GM18951 (cell line): ENCODE data around the gene COL1A2.

ENCODE experiments used
- POLR2A ChIP-seq: IDR thresholded peaks from 4 replicates; pipeline ENCODE4 v1.6.1; 2011; ENCODE audit warnings: mild to moderate bottlenecking; ENCODE audit not compliant: insufficient read length, insufficient read depth; ENCODE audit errors: extremely low read depth
- in situ Hi-C: fragments of 300-500 bp; cut with MboI; formaldehyde crosslinking; loops from one replicate; pipeline ENCODE4 v1.12.0; 2022; ENCODE audit warnings: low sequenced_read_pairs, mixed read lengths, inconsistent platforms; ENCODE audit not compliant: unreplicated experiment

COL1A2 gene

GRCh38 chr7:94422136-94422535 is 27.4 kb downstream of the COL1A2 start:
- in situ Hi-C loops, result no loop called here
- no peak for TF ChIP-seq POLR2A

DNA sequence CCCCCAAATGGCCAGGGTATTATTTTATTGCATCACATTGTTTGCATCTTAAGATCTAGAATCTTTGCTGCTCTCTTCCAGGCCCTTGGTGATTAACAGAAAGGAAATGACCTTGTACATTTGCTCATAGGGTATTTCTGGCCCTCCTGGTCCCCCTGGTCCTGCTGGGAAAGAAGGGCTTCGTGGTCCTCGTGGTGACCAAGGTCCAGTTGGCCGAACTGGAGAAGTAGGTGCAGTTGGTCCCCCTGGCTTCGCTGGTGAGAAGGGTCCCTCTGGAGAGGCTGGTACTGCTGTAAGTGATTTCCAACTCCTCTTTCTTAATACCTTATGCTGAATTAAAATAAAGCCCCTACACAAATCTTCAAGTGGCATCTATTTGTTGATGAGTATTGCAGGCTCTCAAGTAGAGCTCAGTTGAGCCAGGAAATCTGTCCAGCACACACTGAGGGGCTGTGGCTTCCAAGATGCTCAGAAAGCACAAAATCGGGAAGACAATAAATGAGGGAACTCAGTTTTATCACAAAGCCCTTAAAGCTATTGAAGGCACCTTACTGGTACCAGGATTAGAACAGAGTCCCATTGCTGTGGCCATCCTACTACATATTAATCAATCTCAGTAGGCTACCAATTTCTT is 28.2 kb downstream of the COL1A2 start:
- no peak for TF ChIP-seq POLR2A
- in situ Hi-C loops, result no loop called here

DNA sequence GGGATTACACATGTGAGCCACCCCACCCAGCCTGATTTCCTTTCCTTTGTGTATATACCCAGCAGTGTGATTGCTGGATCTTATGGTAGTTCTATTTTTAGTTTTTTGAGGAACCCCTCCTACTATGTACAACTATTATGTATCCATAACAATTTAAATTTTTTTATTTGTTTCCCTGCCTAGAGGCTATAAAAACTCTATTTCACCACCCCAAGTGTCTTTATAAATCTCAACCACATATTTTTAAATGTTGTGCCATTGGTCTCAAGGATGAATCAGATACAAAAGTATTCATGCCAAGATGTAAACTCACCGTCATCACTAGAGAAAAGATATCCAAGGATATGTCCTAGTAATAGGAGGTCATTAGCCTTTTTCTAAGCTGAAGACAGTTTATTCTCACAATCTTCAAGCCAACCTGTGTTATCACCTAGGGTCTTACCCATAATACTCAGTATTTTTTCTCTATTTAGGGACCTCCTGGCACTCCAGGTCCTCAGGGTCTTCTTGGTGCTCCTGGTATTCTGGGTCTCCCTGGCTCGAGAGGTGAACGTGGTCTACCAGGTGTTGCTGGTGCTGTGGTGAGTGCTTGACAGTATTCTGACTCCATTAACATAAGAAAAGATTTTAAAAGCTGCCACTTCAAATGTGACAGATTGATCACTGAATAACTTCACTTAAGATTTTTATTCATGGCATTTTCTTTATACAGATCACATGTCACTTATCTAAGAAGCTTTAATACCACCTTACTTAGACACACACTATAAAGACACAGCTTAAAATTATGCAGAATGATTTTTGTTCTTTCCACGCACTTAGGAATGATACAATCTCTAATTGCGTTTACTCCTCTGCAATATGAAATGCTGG is 29.4 kb downstream of the COL1A2 start:
- TF ChIP-seq POLR2A, result no peak
- in situ Hi-C loops, result no loop called here

DNA sequence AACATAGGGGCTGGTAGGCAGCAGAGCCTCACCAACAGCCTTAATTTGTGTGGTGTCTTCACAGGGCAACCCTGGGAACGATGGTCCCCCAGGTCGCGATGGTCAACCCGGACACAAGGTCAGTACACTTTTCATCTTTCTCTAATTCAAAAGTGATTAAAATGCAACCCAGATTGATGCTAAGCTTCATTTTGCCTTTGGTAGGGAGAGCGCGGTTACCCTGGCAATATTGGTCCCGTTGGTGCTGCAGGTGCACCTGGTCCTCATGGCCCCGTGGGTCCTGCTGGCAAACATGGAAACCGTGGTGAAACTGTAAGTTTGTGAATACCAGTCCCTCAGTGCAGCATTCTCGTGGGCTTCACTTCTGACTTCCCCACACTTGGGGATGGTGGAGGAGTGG is 30.9 kb downstream of the COL1A2 start:
- no peak for TF ChIP-seq POLR2A
- in situ Hi-C loops, result no loop called here

DNA sequence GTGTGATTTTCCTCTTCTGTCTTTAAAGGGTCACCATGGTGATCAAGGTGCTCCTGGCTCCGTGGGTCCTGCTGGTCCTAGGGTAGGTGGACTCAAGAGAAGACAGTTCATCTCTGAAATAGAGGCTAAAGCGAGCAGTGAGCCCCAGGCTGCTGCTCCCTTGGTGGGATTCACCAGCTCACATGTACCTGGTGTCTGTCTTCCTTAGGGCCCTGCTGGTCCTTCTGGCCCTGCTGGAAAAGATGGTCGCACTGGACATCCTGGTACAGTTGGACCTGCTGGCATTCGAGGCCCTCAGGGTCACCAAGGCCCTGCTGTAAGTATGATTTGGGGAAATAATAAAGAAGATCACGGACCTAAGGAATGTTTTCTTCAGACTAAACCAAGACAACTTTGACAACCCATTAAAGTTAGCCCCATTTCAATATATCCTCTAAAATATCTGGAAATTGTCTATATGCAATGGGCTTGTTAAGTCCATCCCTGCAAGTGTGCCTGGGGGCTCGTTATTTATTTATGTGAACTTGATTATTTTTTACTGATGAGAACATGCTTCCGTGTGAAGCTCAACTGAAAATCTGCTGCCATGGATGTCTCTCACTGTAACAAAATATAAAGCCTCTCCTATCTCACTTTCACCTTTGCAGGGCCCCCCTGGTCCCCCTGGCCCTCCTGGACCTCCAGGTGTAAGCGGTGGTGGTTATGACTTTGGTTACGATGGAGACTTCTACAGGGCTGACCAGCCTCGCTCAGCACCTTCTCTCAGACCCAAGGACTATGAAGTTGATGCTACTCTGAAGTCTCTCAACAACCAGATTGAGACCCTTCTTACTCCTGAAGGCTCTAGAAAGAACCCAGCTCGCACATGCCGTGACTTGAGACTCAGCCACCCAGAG is 32.5 kb downstream of the COL1A2 start:
- in situ Hi-C loops, result no loop called here
- no peak for TF ChIP-seq POLR2A

GRCh38 chr7:94429153-94429552 is 34.5 kb downstream of the COL1A2 start:
- TF ChIP-seq POLR2A, result no peak
- in situ Hi-C loops, result no loop called here

DNA sequence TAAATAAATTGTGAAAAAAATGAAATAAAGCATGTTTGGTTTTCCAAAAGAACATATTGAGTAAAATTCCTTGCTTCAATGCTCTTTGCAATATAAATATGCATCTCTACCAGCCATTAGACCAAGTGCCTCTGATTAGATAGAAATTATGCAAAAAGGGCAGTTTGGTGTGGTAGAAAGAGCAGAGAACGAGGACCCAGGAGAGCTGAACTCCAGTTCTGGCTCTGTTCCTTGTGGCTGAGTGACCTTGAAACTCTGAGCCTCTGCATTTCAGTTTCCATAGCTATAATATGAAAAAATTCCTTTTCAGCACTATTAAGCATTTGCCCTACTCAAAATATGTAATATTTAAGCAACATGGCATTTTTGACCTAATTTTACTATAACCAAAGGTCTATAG is 36.5 kb downstream of the COL1A2 start:
- in situ Hi-C loops, result no loop called here
- no peak for TF ChIP-seq POLR2A

- no peak for TF ChIP-seq POLR2A
- in situ Hi-C loops, result no loop called here
These were observed 37.1 kb downstream of the COL1A2 start for GRCh38 chr7:94431619-94432280.

DNA sequence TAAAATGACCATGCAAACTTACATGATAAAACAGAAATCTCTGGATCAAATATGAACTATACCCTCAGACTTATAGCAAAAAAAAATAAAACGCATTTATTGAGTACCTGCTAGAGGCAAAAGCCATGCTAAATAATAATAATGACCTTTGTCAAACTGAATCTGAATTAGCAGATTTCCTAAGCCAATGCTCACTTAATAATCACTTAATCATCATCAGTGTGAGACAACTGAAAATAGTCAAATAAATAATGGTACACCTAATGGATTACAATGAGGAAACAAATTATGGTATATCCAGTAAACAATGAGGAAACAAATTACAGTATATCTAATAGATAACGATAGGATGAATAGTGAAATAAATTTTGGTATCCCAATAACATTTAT is 37.6 kb downstream of the COL1A2 start:
- in situ Hi-C loops, result no loop called here
- TF ChIP-seq POLR2A, result no peak

- TF ChIP-seq POLR2A, result no peak
- in situ Hi-C loops, result no loop called here
These were observed 38.1 kb downstream of the COL1A2 start for GRCh38 chr7:94432817-94433216.

DNA sequence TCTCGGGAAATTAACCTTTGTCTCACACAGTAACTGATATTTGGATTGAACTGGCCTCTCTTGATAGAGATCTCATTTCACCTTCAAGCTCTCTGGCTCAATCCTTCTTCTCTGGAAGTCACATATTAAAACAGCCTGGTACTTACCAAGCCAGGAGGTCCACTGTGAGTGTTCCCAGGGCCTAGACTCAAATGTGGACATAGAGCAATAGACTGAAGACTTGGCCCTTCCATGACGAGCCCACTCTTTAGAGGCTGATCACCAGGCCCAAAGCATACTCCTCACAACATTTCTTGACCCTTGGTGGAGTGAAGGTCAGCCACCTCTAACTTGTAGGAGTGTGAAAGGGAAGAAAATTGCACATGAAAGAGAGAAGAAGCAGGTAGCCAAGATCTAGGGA is 38.5 kb downstream of the COL1A2 start:
- in situ Hi-C loops, result no loop called here
- TF ChIP-seq POLR2A, result no peak

DNA sequence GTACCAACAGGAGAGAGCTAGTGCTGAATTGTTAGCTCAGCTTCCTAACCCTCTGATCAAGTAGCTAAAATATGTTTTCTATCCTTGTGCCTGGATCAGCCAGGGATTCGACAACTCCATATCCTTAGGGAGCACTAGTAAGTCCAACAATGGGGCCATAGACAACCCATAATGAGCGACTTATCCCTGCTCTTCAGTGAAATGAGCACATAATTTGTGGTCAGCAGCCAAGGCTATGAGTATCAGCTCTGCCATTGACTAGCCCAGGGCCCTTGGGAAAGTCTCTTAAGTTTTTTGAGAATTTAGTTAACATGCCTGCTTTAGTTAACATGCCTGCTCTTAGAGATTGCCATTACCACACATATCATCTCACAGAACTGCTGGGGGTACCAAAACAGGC is 39.3 kb downstream of the COL1A2 start:
- in situ Hi-C loops, result no loop called here
- TF ChIP-seq POLR2A, result no peak
